D341Med (cell line): ENCODE results near the gene GLIPR1L1.
"Not testable (repeated sequence)": the region's sequence is repeated elsewhere in the genome, so short reads cannot be mapped to it uniquely, and the experiment has no call there.

Experiments
- DNase-seq: peaks from one replicate; pipeline ENCODE4 v3.0.0; 2012; ENCODE audit warnings: low spot score

The GLIPR1L1 gene

GRCh38 chr12:75334384-75335030, at the start of gene GLIPR1L1:
Gene GLIPR1L1 (plus strand): TSS chr12:75334670. CDS start chr12:75334729, 59 bp downstream.
- DNase-seq, result peak; percentile 70

GRCh38 chr12:75288860-75289259, 45.6 kb upstream of the GLIPR1L1 start:
- no peak for DNase-seq

GRCh38 chr12:75289753-75290152, 44.7 kb upstream of the GLIPR1L1 start:
- no peak for DNase-seq

GRCh38 chr12:75291014-75291413, 43.5 kb upstream of the GLIPR1L1 start:
- DNase-seq, result no peak

GRCh38 chr12:75294336-75294735, 40.1 kb upstream of the GLIPR1L1 start:
- no peak for DNase-seq

- no peak for DNase-seq
Measured at GRCh38 chr12:75294797-75295196, 39.7 kb upstream of the GLIPR1L1 start.

- DNase-seq, result no peak
Measured at GRCh38 chr12:75302225-75302624, 32.2 kb upstream of the GLIPR1L1 start.

- DNase-seq, result no peak
Measured at GRCh38 chr12:75302781-75303180, 31.7 kb upstream of the GLIPR1L1 start.

GRCh38 chr12:75305412-75306332, 28.8 kb upstream of the GLIPR1L1 start:
- DNase-seq, result no peak

- no peak for DNase-seq
Measured at GRCh38 chr12:75308279-75308678, 26.2 kb upstream of the GLIPR1L1 start.

- no peak for DNase-seq
Measured at GRCh38 chr12:75311369-75311768, 23.1 kb upstream of the GLIPR1L1 start.

GRCh38 chr12:75315518-75315917, 19.0 kb upstream of the GLIPR1L1 start:
- DNase-seq, result no peak

- DNase-seq, result no peak
Measured at GRCh38 chr12:75317784-75318183, 16.7 kb upstream of the GLIPR1L1 start.

- DNase-seq, result no peak
Measured at GRCh38 chr12:75322464-75322863, 12.0 kb upstream of the GLIPR1L1 start.

GRCh38 chr12:75323663-75324062, 10.8 kb upstream of the GLIPR1L1 start:
- no peak for DNase-seq

GRCh38 chr12:75327642-75328041, 6.8 kb upstream of the GLIPR1L1 start:
- DNase-seq, result no peak

GRCh38 chr12:75329918-75330826, 4.3 kb upstream of the GLIPR1L1 start, which contains the start of gene CAPS2:
Gene CAPS2 (minus strand): TSS chr12:75330324. CDS start chr12:75326498, 3,826 bp downstream.
- DNase-seq, result peak; percentile 94

- no peak for DNase-seq
Measured at GRCh38 chr12:75337905-75338304, 3.4 kb downstream of the GLIPR1L1 start.

- DNase-seq, result no peak
Measured at GRCh38 chr12:75341873-75342272, 7.4 kb downstream of the GLIPR1L1 start.

GRCh38 chr12:75345531-75345930, 11.1 kb downstream of the GLIPR1L1 start:
- DNase-seq, result no peak

GRCh38 chr12:75346215-75346614, 11.7 kb downstream of the GLIPR1L1 start:
- not testable (repeated sequence) for DNase-seq

GRCh38 chr12:75349946-75350345, 15.5 kb downstream of the GLIPR1L1 start:
- DNase-seq, result no peak
